Activated CD4-positive, alpha-beta T cell treated with anti-CD3 and anti-CD28 coated beads for 36 hours (primary cell): Measurements from ENCODE around the gene KIF1A. TPM values are rescaled to one million over a fixed set of nuclear protein-coding genes. Genes with fewer than 3 reads are reported as not detected.
"Not testable (repeated sequence)": the region's sequence is repeated elsewhere in the genome, so short reads cannot be mapped to it uniquely, and the experiment has no call there.

Source experiments
- ATAC-seq: fragments of 200-7000 bp; cut with Tn5 transposase; one replicate; pipeline ENCODE4 v1.10.0; 2021; ENCODE audit warnings: mild to moderate bottlenecking, moderate library complexity
- CTCF ChIA-PET: fragments of 350-600 bp; sonication (Branson Sonifier 250); formaldehyde crosslinking; loops from one replicate; lab custom pipeline; 2021; ENCODE audit warnings: antibody characterized with exemption; lab: Charles Lee
- POLR2A ChIA-PET: fragments of 350-600 bp; sonication (Branson Sonifier 250); formaldehyde crosslinking; loops from one replicate; lab custom pipeline; 2021; ENCODE audit warnings: antibody characterized with exemption, inconsistent platforms; lab: Charles Lee
- DNase-seq: peaks from one replicate; pipeline ENCODE4 v3.0.0-alpha.2; 2020
- H3K27ac Mint-ChIP-seq: one replicate; pipeline ENCODE4 v1.8.0; 2021; ENCODE audit warnings: mixed read lengths
- H3K27me3 Mint-ChIP-seq: one replicate; pipeline ENCODE4 v1.8.0; 2021; ENCODE audit warnings: mixed read lengths
- H3K36me3 Mint-ChIP-seq: one replicate; pipeline ENCODE4 v1.8.0; 2021; ENCODE audit warnings: low read depth, mixed read lengths
- H3K4me1 Mint-ChIP-seq: one replicate; pipeline ENCODE4 v1.8.0; 2021; ENCODE audit warnings: mixed read lengths
- H3K4me3 Mint-ChIP-seq: one replicate; pipeline ENCODE4 v1.8.0; 2021; ENCODE audit warnings: mild to moderate bottlenecking, moderate library complexity, mixed read lengths
- H3K9me3 Mint-ChIP-seq: one replicate; pipeline ENCODE4 v1.8.0; 2021; ENCODE audit warnings: low read depth, mixed read lengths
- intact Hi-C, 2 experiments: fragments of 100-400 bp; cut with DNase I in 1 of 2; cut with micrococcal nuclease in 1 of 2; formaldehyde crosslinking; loops; one replicate each; pipeline versions ENCODE4 v1.14.2 to v1.15.1; 2022 to 2024; cut with DNase I, micrococcal nuclease
- total RNA-seq, 2 experiments: library from RNA; stranded (reverse); gene quantifications; one replicate each; pipeline ENCODE4 v1.2.3, GENCODE V29; 2021

The KIF1A gene
- total RNA-seq, 2 experiments from 2014 or later: 4.6 to 8.2 TPM

DNA sequence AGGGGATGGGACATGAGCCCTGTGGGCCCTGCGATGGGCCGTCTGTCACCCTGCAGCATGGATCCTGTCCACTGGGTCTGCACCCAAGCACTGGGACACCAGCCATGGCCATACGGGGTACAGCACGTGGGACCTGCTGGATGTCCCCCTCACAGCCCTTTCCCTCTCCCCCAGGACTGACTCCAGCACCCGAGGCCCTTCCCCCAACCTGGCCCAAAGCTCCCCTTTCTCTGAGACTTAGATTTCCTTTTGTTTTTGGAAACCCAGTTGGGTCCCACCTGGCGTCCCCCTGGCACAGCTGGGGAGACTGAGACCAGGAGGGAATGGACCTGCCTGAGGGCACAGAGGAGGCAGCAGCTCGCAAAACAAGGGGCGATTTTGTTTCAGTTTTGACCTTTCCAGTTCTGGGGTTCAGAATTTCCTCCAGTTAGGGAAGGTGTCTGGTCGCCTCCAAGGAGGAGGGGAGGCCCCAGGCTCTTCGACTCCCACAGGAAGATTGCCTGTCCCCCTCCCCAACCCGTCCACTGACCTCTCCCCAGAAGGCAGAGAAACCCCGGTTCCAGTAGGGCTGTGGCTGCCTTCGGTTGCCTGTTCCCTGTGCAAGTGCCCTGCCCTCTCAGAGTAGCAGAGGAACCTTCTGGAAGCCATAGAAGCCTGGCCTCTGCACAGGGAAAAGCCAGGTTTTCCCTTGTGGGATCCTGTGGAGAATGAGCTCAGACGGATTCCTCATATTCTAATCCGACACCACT is 135.9 kb downstream of the KIF1A start:
- H3K4me3 Mint-ChIP-seq, POLR2A ChIA-PET, CTCF ChIA-PET, DNase-seq, H3K27ac Mint-ChIP-seq, H3K36me3 Mint-ChIP-seq, H3K4me1 Mint-ChIP-seq, H3K9me3 Mint-ChIP-seq, ATAC-seq, intact Hi-C loops, H3K27me3 Mint-ChIP-seq: not testable (repeated sequence)

DNA sequence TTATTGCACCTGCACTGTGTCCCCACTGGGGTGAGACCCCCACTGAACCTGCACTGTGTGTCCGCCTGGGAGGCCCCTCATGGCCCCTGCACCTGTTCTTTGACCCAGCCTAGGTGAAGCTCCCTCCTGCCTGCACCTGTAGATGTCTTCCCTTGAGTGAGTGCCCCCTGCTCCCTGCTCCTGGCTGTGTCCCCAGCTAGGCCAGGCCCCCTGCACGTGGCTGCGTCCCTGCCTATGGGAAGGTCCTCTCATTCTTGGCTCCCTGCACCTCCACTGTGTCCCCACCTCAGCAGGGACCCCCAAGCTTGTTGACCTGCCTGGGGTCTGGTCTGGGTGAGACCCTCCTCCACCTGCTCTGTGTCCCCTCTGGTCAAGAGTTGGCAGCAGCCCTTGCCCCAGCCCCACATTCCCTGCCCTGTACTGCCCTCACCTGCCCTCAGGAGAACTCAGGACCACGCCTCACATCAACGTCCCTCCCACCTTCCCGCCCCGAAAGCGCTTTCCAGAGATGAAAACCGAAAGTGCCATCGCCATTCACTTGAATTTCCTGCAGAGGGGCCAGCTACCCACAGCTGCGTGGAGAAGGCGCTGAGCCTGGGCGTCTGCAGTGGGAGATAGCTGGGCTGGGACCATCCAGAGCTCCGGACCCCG is 136.6 kb downstream of the KIF1A start:
- CTCF ChIA-PET, DNase-seq: not testable (repeated sequence)

DNA sequence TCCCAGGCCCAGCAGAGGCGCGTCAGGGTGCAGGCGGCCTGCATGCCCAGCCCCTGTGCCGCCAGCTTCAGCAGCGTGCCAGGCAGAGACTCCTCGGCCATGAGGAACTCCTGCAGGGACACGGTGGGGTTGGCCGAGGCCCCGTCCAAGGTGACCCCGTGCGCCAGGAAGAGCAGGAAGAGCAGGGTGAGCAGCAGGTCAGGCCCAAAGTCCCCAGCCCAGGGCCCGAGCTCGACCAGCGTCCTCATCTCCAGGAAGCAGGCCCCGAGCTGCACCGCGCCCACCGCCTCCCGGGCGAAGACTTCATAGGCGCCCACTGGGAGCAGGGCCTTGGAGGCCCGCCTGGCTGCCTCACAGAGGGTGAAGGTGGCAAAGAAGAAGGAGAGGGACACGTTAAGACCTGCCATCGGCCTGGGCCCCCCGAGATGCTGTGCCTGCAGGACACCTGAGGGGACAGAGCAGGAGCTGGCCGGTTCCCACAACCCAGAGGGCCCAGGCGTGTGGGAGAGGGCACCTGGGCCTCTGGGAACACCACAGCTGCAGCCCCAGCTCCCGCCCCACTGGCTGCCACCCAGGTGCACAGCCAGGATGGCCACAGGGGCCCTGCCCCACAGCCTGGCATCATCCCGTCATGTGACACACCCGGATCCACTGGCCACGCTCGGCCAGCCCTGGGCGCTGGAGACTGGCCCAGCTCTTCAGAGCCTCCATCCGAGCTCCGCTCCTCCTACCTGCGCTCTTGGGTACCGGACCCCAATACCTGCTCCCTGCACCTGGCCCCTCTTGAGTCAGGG is 137.4 kb downstream of the KIF1A start, which contains the start of gene AQP12B:
Gene AQP12B (minus strand): TSS at position 455 of the 794 bp plus-strand sequence. CDS start 48 bp downstream, at position 407.
- DNase-seq, H3K4me3 Mint-ChIP-seq, H3K4me1 Mint-ChIP-seq, ATAC-seq, intact Hi-C loops, H3K9me3 Mint-ChIP-seq, H3K27ac Mint-ChIP-seq, H3K27me3 Mint-ChIP-seq, POLR2A ChIA-PET, CTCF ChIA-PET, H3K36me3 Mint-ChIP-seq: not testable (repeated sequence)

More for the DNA sequence above, 136.6 kb downstream of the KIF1A start:
- H3K4me1 Mint-ChIP-seq, POLR2A ChIA-PET, H3K27me3 Mint-ChIP-seq, H3K4me3 Mint-ChIP-seq, H3K9me3 Mint-ChIP-seq, H3K36me3 Mint-ChIP-seq, intact Hi-C loops, H3K27ac Mint-ChIP-seq: not testable (repeated sequence)
- peak; percentile 44 for ATAC-seq

DNA sequence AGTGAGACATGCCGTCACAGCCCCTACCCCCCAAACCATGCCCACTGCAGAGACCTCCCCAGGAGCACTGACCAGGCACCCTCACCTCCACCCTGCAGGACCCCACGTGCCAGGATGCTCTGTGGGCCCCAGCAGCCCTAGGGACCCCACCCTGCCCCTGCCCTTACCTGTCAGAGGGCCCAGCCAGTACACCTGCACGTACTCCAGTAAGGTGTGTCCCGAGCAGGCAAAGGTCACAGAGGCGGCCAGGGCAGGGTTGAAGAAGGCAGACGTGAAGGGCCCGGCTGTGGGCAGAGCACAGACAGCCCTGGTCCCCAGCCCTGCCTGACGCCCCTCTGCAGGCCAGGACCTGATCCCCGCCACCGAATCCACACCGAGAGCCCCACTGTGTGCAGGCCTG is 139.8 kb downstream of the KIF1A start:
- H3K4me3 Mint-ChIP-seq, H3K4me1 Mint-ChIP-seq, intact Hi-C loops, ATAC-seq, POLR2A ChIA-PET, CTCF ChIA-PET, H3K36me3 Mint-ChIP-seq, H3K27me3 Mint-ChIP-seq, H3K27ac Mint-ChIP-seq, DNase-seq, H3K9me3 Mint-ChIP-seq: not testable (repeated sequence)

DNA sequence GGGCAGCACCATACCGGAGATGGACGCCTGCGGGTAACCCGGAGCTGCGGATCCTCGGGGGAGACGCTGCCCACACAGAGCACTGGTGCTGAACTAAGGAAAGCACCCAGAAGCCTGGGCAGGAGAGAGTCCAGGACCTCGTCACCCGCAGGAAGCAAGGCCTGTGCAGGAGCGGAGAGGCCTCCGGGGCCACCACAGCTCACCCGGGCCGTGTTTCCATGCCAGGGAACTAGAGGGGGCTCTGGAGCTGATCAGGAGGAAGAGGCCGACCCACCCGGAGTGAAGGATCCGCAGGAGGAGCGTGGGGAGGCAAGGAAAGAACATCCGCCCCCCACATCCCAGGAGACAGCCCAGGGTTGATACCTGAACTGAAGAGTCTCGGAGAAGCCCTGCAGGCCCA is 141.1 kb downstream of the KIF1A start:
- H3K27ac Mint-ChIP-seq, CTCF ChIA-PET, ATAC-seq, intact Hi-C loops, H3K4me1 Mint-ChIP-seq, H3K27me3 Mint-ChIP-seq, H3K4me3 Mint-ChIP-seq, POLR2A ChIA-PET, DNase-seq, H3K36me3 Mint-ChIP-seq, H3K9me3 Mint-ChIP-seq: not testable (repeated sequence)

DNA sequence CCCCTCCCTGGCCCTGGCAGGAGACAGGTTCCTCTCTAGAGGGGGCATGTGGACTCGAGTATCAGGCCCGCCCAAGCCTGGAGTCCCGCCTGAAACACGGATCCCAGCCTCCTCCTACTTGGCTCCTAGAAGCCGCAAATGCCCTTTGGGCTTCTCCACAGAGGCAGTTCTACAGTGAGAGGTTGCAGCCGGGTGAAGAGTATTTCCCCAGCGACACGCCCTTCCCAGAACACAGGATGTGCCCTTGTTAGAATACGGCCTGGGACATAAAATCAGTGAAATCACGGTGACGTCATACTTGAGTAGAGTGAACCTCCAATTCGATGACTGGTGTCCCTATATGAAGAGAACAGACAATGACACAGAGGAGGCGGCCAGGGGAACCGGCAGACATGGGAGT is 142.0 kb downstream of the KIF1A start:
- H3K9me3 Mint-ChIP-seq, H3K4me3 Mint-ChIP-seq, H3K27me3 Mint-ChIP-seq, H3K27ac Mint-ChIP-seq, H3K36me3 Mint-ChIP-seq, intact Hi-C loops, H3K4me1 Mint-ChIP-seq, ATAC-seq, CTCF ChIA-PET, DNase-seq, POLR2A ChIA-PET: not testable (repeated sequence)

DNA sequence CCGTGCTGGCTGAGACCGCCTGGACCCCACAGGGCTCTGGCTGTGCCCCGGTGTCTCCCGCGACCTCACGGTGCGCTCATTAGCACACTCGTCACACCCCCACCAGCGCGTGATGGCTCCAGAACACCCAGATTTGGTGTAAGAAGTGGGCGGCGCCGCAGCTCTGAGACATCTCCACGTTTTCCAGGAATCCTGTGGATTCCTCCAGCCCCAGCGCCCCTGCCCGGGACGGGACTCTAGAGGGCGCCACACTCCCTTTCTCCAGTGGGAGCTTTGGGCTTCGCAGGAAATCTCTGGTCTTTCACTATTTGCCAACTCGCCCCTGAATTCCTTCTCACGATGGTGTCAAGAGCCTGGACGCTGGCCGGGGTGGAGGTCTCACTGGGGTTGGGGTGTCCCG is 144.7 kb downstream of the KIF1A start:
- DNase-seq, H3K36me3 Mint-ChIP-seq, CTCF ChIA-PET, intact Hi-C loops, H3K4me3 Mint-ChIP-seq, H3K27ac Mint-ChIP-seq, H3K4me1 Mint-ChIP-seq, H3K9me3 Mint-ChIP-seq, POLR2A ChIA-PET: not testable (repeated sequence)
- H3K27me3 Mint-ChIP-seq: peaks cover 12% of the 10 kb centered on the region
- peak; percentile 44 for ATAC-seq

DNA sequence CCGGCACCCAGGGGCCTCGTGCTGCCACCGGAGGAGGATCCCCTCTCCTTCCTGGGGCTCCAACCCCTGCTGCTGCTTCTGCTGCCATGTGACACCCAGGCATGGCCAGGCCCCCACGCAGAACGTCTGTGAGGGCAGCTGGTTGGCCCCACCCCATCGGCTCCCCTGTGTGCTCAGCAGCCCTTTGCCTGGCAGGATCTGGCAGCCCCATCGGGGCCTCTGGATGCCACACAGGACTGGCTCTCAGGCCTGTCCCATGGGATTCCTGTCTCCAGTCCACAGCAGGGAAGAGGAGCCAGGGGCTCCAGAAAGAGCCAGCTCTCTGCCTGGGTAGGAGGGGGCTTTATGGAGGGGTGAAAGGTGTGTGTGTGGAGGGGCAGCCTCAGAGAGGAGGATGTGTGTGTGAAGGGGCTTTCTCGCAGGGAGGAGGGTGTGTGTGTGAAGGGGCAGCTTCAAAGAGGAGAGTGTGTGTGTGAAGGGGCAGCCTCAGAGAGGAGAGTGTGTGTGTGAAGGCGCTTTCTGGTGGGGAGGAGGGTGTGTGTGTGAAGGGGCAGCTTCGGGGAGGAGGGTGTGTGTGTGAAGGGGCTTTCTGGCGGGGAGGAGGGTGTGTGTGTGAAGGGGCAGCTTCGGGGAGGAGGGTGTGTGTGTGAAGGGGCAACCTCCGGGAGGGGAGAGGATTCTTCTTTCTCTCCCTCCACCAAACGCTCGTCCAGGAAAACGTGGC is 145.4 kb downstream of the KIF1A start:
- H3K4me1 Mint-ChIP-seq, POLR2A ChIA-PET, H3K4me3 Mint-ChIP-seq, H3K36me3 Mint-ChIP-seq, ATAC-seq, H3K9me3 Mint-ChIP-seq, H3K27ac Mint-ChIP-seq, CTCF ChIA-PET, intact Hi-C loops, DNase-seq: not testable (repeated sequence)
- peaks cover 12% of the 10 kb centered on the region for H3K27me3 Mint-ChIP-seq

DNA sequence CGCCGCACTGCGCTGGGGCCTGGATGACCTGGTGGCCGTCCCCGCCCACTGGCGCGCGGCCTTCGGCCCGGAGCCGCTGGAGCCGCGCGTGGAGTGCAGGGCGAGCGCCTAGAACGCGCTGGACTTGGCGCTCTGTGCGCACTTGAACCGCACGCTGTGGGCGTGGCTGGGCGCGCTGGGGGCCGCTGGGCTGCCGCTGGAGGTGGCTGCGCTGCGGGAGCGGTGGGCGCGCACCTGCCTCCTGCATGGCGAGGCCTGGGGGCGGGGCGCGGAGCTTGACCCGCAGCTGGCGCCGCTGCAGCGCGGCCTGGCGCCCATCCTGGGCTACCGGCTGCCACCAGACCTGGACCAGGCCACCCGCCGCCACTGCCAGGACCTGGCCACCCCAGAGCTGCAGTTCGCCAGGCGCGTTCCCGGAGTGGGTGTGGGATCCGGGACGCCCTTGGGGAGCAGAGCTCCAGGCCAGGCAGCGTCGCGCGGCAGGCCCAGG is 147.3 kb downstream of the KIF1A start:
- H3K27ac Mint-ChIP-seq: no peak overlapping the region

DNA sequence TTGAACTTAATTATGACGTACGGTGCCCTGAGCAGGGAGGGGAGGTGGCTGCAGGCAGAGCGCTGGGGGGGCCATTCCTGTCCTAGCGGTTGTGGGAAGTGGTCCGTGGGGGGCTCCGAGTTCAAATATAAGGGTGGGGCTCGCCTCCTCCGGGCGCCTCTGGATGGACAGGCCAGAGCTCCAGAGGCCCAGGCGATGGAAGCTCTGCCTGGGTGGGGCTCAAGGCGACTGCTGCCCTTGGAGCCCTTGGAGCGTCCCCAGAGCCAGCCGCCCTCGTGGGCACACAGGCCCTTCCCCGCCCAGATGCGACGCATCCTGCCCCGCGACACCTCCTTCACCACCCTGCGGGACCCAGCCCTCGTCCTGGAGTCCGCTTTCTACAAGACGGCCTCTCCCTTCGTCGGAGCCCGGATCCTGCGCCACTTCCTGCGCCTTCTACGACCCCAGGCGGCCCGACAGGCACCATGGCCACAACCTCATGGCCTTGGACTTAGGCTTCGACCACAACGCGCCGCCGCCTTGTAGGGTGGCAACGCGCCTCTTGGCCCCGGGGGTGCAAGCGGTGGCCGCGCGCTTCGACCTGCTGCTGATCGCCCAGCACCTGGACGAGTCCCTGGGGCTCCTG is 147.8 kb downstream of the KIF1A start:
- ChIA-PET POLR2A (no interaction called here), CTCF (no interaction called here)
- H3K4me3 Mint-ChIP-seq: no peak overlapping the region
- H3K27ac Mint-ChIP-seq: no peak overlapping the region
- H3K9me3 Mint-ChIP-seq: no peaks in the 10 kb centered on the region
- H3K27me3 Mint-ChIP-seq: peaks cover 15% of the 10 kb centered on the region
- DNase-seq (no peak), ATAC-seq (no peak)
- intact Hi-C loops: no loop called here
- no peaks in the 10 kb centered on the region for H3K36me3 Mint-ChIP-seq
- H3K4me1 Mint-ChIP-seq: no peaks in the 10 kb centered on the region

More for the DNA sequence above, 147.3 kb downstream of the KIF1A start:
- H3K9me3 Mint-ChIP-seq: no peaks in the 10 kb centered on the region
- DNase-seq (no peak), ATAC-seq (no peak)
- no peaks in the 10 kb centered on the region for H3K36me3 Mint-ChIP-seq
- CTCF ChIA-PET: no interaction called here
- POLR2A ChIA-PET: no interaction called here
- no peak overlapping the region for H3K4me3 Mint-ChIP-seq
- no peaks in the 10 kb centered on the region for H3K4me1 Mint-ChIP-seq
- intact Hi-C loops: no loop called here
- peaks cover 12% of the 10 kb centered on the region for H3K27me3 Mint-ChIP-seq

DNA sequence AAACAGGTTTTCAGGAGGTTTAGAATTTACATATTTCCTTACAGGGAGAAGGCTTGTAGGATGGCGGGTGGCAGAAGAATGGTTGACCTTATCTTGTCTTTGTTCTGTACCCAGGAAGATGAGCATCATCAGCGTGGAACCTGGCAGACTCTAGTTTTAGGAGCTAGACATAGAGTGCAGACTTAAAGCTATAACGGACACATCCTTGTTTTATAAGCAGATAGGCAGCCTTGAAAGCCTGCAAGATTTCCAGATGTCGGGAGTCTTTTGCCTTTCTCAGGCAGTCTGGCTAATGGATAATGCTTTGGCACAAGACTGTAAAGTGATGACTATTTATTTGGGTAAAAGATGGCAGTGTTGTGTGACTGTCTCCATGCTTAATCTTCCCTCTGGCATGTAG is 149.1 kb downstream of the KIF1A start:
- Mint-ChIP-seq H3K36me3 (no peaks in the 10 kb centered on the region), H3K9me3 (no peaks in the 10 kb centered on the region), H3K4me1 (no peaks in the 10 kb centered on the region), H3K27ac (no peak overlapping the region), H3K4me3 (no peak overlapping the region), H3K27me3 (peaks cover 24% of the 10 kb centered on the region)
- DNase-seq (no peak), ATAC-seq (no peak)
- intact Hi-C loops: no loop called here
- ChIA-PET CTCF (no interaction called here), POLR2A (no interaction called here)
